Measurements from ENCODE around the gene PHF23. TPM values are rescaled to one million over a fixed set of nuclear protein-coding genes. Genes with fewer than 3 reads are reported as not detected.

The PHF23 gene
- total and polyA plus RNA-seq, 2 donors: 47.5 to 51.6 TPM

- no peaks in the 10 kb centered on the region for H3K9me3 ChIP-seq (ENCODE audit: control insufficient read depth in 2 of 2, insufficient read depth in 1 of 2, low read length in 1 of 2)
- peaks cover 18 to 33% of the 10 kb centered on the region in 2 donors for H3K36me3 ChIP-seq (ENCODE audit: control insufficient read depth in 2 of 2, insufficient read depth in 2 of 2, low read length in 1 of 2)
- H3K27me3 ChIP-seq (ENCODE audit: control insufficient read depth in 2 of 2, insufficient read depth in 1 of 2, low read length in 1 of 2): no peaks in the 10 kb centered on the region
- peak; percentile 71 to 94 (median 83) for DNase-seq (ENCODE audit: low read depth in 6 of 9, low spot score in 9 of 9)
- peaks cover 2 to 19% of the 10 kb centered on the region in 2 donors for H3K4me1 ChIP-seq (ENCODE audit: control insufficient read depth in 2 of 2, insufficient read depth in 2 of 2, low read length in 2 of 2)
- peak overlapping the region; percentile 66 to 80 for H3K27ac ChIP-seq (ENCODE audit: low read depth in 1 of 2, low read length in 1 of 2)
- under 1% methylated on average over 34 of the region's 34 CpGs for WGBS
- peak overlapping the region; percentile 49 to 61 for H3K4me3 ChIP-seq (ENCODE audit: low read length in 2 of 2)
Measured at GRCh38 chr17:7204828-7205461, 34.3 kb downstream of the PHF23 start.

- peaks cover 2 to 19% of the 10 kb centered on the region in 2 donors for H3K4me1 ChIP-seq (ENCODE audit: control insufficient read depth in 2 of 2, insufficient read depth in 2 of 2, low read length in 2 of 2)
- H3K27me3 ChIP-seq (ENCODE audit: control insufficient read depth in 2 of 2, insufficient read depth in 1 of 2, low read length in 1 of 2): no peaks in the 10 kb centered on the region
- H3K27ac ChIP-seq (ENCODE audit: low read depth in 1 of 2, low read length in 1 of 2): peak overlapping the region; percentile 19 to 66
- 91% methylated on average over 15 of the region's 15 CpGs for WGBS
- no peaks in the 10 kb centered on the region for H3K9me3 ChIP-seq (ENCODE audit: control insufficient read depth in 2 of 2, insufficient read depth in 1 of 2, low read length in 1 of 2)
- peak overlapping the region; percentile 49 to 61 for H3K4me3 ChIP-seq (ENCODE audit: low read length in 2 of 2)
- H3K36me3 ChIP-seq (ENCODE audit: control insufficient read depth in 2 of 2, insufficient read depth in 2 of 2, low read length in 1 of 2): peaks cover 18 to 36% of the 10 kb centered on the region in 2 donors
- no peak for DNase-seq (ENCODE audit: low read depth in 6 of 9, low spot score in 9 of 9)
Measured at GRCh38 chr17:7204336-7204735, 34.9 kb downstream of the PHF23 start.

- no peak for DNase-seq (ENCODE audit: low read depth in 6 of 9, low spot score in 9 of 9)
- no peak overlapping the region for H3K4me3 ChIP-seq (ENCODE audit: low read length in 2 of 2)
- 98% methylated on average over 16 of the region's 16 CpGs for WGBS
Measured at GRCh38 chr17:7203391-7203790, 35.9 kb downstream of the PHF23 start.

GRCh38 chr17:7196651-7197401, 42.4 kb downstream of the PHF23 start:
- no peaks in the 10 kb centered on the region for H3K27me3 ChIP-seq (ENCODE audit: control insufficient read depth in 2 of 2, insufficient read depth in 1 of 2, low read length in 1 of 2)
- no peak for DNase-seq (ENCODE audit: low read depth in 6 of 9, low spot score in 9 of 9)
- H3K36me3 ChIP-seq (ENCODE audit: control insufficient read depth in 2 of 2, insufficient read depth in 2 of 2, low read length in 1 of 2): peaks cover 42 to 59% of the 10 kb centered on the region in 2 donors
- no peaks in the 10 kb centered on the region for H3K9me3 ChIP-seq (ENCODE audit: control insufficient read depth in 2 of 2, insufficient read depth in 1 of 2, low read length in 1 of 2)
- H3K4me1 ChIP-seq (ENCODE audit: control insufficient read depth in 2 of 2, insufficient read depth in 2 of 2, low read length in 2 of 2): no peaks in the 10 kb centered on the region
- H3K27ac ChIP-seq (ENCODE audit: low read depth in 1 of 2, low read length in 1 of 2): no peak overlapping the region
- no peak overlapping the region for H3K4me3 ChIP-seq (ENCODE audit: low read length in 2 of 2)
- WGBS: 97% methylated on average over 22 of the region's 22 CpGs

More at GRCh38 chr17:7203391-7203790, 35.9 kb downstream of the PHF23 start:
- H3K9me3 ChIP-seq (ENCODE audit: control insufficient read depth in 2 of 2, insufficient read depth in 1 of 2, low read length in 1 of 2): no peaks in the 10 kb centered on the region
- no peak overlapping the region for H3K27ac ChIP-seq (ENCODE audit: low read depth in 1 of 2, low read length in 1 of 2)
- no peaks in the 10 kb centered on the region for H3K27me3 ChIP-seq (ENCODE audit: control insufficient read depth in 2 of 2, insufficient read depth in 1 of 2, low read length in 1 of 2)
- H3K4me1 ChIP-seq (ENCODE audit: control insufficient read depth in 2 of 2, insufficient read depth in 2 of 2, low read length in 2 of 2): peaks cover 2 to 19% of the 10 kb centered on the region in 2 donors
- peaks cover 18 to 36% of the 10 kb centered on the region in 2 donors for H3K36me3 ChIP-seq (ENCODE audit: control insufficient read depth in 2 of 2, insufficient read depth in 2 of 2, low read length in 1 of 2)

- WGBS: 97% methylated on average over 12 of the region's 12 CpGs
- Histone ChIP-seq H3K36me3 (ENCODE audit: control insufficient read depth in 2 of 2, insufficient read depth in 2 of 2, low read length in 1 of 2) (peaks cover 49 to 60% of the 10 kb centered on the region in 2 donors), H3K4me3 (ENCODE audit: low read length in 2 of 2) (no peak overlapping the region), H3K27ac (ENCODE audit: low read depth in 1 of 2, low read length in 1 of 2) (no peak overlapping the region), H3K9me3 (ENCODE audit: control insufficient read depth in 2 of 2, insufficient read depth in 1 of 2, low read length in 1 of 2) (no peaks in the 10 kb centered on the region), H3K4me1 (ENCODE audit: control insufficient read depth in 2 of 2, insufficient read depth in 2 of 2, low read length in 2 of 2) (no peaks in the 10 kb centered on the region), H3K27me3 (ENCODE audit: control insufficient read depth in 2 of 2, insufficient read depth in 1 of 2, low read length in 1 of 2) (no peaks in the 10 kb centered on the region)
- DNase-seq (ENCODE audit: low read depth in 6 of 9, low spot score in 9 of 9): no peak
Measured at GRCh38 chr17:7195971-7196370, 43.3 kb downstream of the PHF23 start.

- Histone ChIP-seq H3K36me3 (ENCODE audit: control insufficient read depth in 2 of 2, insufficient read depth in 2 of 2, low read length in 1 of 2) (peaks cover 58 to 65% of the 10 kb centered on the region in 2 donors), H3K9me3 (ENCODE audit: control insufficient read depth in 2 of 2, insufficient read depth in 1 of 2, low read length in 1 of 2) (no peaks in the 10 kb centered on the region), H3K4me3 (ENCODE audit: low read length in 2 of 2) (no peak overlapping the region), H3K27me3 (ENCODE audit: control insufficient read depth in 2 of 2, insufficient read depth in 1 of 2, low read length in 1 of 2) (no peaks in the 10 kb centered on the region), H3K27ac (ENCODE audit: low read depth in 1 of 2, low read length in 1 of 2) (no peak overlapping the region), H3K4me1 (ENCODE audit: control insufficient read depth in 2 of 2, insufficient read depth in 2 of 2, low read length in 2 of 2) (no peaks in the 10 kb centered on the region)
- DNase-seq (ENCODE audit: low read depth in 6 of 9, low spot score in 9 of 9): no peak
- 95% methylated on average over 12 of the region's 12 CpGs for WGBS
Measured at GRCh38 chr17:7192271-7192937, 46.9 kb downstream of the PHF23 start.

GRCh38 chr17:7191571-7192270, 47.5 kb downstream of the PHF23 start:
- WGBS: 95% methylated on average over 26 of the region's 26 CpGs
- no peak overlapping the region for H3K27ac ChIP-seq (ENCODE audit: low read depth in 1 of 2, low read length in 1 of 2)
- peaks cover 54 to 62% of the 10 kb centered on the region in 2 donors for H3K36me3 ChIP-seq (ENCODE audit: control insufficient read depth in 2 of 2, insufficient read depth in 2 of 2, low read length in 1 of 2)
- no peaks in the 10 kb centered on the region for H3K27me3 ChIP-seq (ENCODE audit: control insufficient read depth in 2 of 2, insufficient read depth in 1 of 2, low read length in 1 of 2)
- no peaks in the 10 kb centered on the region for H3K9me3 ChIP-seq (ENCODE audit: control insufficient read depth in 2 of 2, insufficient read depth in 1 of 2, low read length in 1 of 2)
- no peak overlapping the region for H3K4me3 ChIP-seq (ENCODE audit: low read length in 2 of 2)
- H3K4me1 ChIP-seq (ENCODE audit: control insufficient read depth in 2 of 2, insufficient read depth in 2 of 2, low read length in 2 of 2): no peaks in the 10 kb centered on the region
- DNase-seq (ENCODE audit: low read depth in 6 of 9, low spot score in 9 of 9): peak in 2 of 9 donors; percentile 19 to 20

GRCh38 chr17:7191069-7191468, 48.2 kb downstream of the PHF23 start:
- H3K27me3 ChIP-seq (ENCODE audit: control insufficient read depth in 2 of 2, insufficient read depth in 1 of 2, low read length in 1 of 2): no peaks in the 10 kb centered on the region
- DNase-seq (ENCODE audit: low read depth in 6 of 9, low spot score in 9 of 9): no peak
- no peak overlapping the region for H3K27ac ChIP-seq (ENCODE audit: low read depth in 1 of 2, low read length in 1 of 2)
- H3K9me3 ChIP-seq (ENCODE audit: control insufficient read depth in 2 of 2, insufficient read depth in 1 of 2, low read length in 1 of 2): no peaks in the 10 kb centered on the region
- 98% methylated on average over 12 of the region's 12 CpGs for WGBS
- H3K36me3 ChIP-seq (ENCODE audit: control insufficient read depth in 2 of 2, insufficient read depth in 2 of 2, low read length in 1 of 2): peaks cover 47 to 57% of the 10 kb centered on the region in 2 donors
- no peak overlapping the region for H3K4me3 ChIP-seq (ENCODE audit: low read length in 2 of 2)
- H3K4me1 ChIP-seq (ENCODE audit: control insufficient read depth in 2 of 2, insufficient read depth in 2 of 2, low read length in 2 of 2): no peaks in the 10 kb centered on the region

Measured in thymus (tissue), 11 donors.